ENCODE data around the gene RABEP1.

Gene RABEP1

GRCh38 chr17:5365831-5366230, 83.7 kb downstream of the RABEP1 start:
- DNase-seq, result no peak

GRCh38 chr17:5370411-5370810, 88.3 kb downstream of the RABEP1 start:
- no peak for DNase-seq

DNA sequence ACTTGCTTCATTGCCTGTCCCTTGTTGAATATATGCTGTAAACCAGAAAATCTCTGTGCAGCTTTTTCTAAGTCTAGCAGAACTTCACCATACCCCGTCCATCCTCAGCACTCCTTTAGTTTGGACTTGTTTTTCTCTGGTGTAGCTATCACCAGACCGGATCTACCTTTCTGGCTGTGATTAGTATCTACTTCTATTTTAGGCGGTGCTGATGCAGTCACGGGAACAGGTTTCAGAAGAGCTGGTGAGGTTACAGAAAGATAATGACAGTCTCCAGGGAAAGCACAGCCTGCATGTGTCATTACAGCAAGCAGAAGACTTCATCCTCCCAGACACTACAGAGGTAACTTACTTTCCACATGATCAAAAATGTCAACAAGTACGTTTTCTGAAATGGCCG, 91.0 kb downstream of the RABEP1 start:
- DNase-seq, result no peak

DNA sequence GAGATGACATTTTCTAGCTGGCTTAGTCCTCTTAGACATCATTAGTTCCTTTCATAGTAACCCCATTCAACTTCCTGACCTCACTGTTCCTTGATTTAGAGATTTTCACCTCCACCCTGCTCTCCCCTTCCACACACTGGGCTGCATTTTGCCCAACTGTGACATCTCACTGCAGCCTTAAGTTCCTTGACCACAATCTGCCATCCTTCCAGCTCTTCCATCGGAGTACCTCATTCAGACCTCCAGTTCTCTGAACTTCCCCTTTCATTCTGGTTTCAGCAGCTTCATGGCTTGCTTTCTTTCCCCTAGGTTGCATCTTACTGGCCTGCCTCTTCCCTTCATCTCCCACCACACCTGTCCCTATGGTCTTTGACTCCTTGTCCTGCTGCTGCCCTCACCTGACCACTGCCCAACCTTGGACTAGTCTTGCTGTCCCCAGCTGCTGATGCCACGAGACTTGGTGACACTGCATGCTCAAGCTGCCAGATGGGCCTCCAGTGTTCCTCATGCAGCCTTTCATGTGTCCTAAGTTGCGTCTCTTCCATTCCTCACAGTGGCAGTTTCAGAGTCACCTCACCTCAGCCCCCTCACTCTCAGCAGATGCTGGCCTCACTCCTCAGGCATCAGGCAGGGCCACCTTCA, 96.6 kb downstream of the RABEP1 start:
- DNase-seq, result no peak

DNA sequence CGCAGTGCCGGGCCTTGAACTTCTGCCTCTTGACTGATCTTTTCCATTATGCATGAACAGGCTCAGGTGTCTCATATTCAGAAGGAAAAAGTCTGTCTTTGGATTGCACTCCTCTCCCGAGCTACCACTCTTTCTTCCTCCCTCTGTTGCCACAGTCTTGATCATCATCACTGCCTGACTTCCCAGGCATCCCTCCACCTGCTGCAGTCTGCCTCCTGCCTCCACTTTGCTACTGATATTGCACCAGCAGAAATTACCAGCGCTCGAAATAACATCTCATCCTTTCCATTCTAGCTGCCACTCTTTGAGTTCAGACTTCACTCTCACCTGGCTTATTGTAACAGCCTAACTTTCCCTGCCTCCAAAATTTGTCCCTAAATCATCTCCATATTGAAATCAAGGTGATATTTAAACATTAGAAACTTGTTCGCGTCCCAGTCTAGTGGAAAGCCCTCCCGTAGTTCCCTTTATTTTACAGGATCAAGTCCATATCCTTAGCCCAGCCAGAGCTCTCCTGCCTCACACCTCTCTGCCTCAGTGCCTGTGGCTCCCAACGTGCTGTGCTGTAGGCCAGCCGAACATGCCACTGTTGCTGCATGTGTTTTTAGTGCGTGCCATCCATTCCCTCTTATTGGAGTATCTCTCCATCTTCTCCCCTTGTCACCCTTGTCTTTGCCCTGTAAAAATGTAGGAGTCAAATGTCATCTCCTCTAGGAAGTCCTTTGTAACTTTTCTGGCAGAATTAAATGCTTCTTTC, 97.4 kb downstream of the RABEP1 start:
- DNase-seq, result no peak

DNA sequence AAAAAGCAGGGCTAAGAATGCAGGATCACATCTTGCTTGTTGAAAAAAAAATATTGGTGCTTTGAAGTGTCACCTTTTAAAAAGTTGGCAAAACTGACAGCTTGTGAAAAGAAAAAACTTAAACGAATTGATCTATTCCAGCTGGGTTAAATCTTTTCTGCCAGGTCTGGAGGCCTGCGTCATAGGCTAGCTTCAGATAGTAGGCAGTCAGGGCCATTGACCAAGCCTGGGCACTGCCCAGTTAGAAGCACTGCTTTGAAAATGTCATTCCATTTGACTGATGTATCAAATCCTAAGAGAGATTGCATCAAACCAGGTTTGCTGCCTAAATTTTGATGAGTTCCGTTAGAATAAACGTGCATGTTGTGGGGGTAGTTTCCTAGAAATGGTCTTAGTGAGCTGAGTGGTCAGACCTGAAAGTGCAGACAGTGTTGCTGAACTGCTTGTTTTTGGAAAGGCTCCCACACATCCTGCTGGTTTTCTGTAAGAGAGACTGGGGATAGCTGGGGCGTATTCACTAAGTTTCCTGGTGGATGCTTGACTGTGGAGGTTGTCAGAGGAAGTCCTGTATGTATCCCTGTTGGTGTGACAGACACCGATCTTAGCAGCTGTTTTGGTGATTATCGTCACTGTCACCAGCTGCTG, 98.5 kb downstream of the RABEP1 start:
- no peak for DNase-seq

GRCh38 chr17:5381542-5381941, 99.5 kb downstream of the RABEP1 start:
- no peak for DNase-seq

- DNase-seq, result no peak
These were observed 109.6 kb downstream of the RABEP1 start for GRCh38 chr17:5391678-5392077.

DNA sequence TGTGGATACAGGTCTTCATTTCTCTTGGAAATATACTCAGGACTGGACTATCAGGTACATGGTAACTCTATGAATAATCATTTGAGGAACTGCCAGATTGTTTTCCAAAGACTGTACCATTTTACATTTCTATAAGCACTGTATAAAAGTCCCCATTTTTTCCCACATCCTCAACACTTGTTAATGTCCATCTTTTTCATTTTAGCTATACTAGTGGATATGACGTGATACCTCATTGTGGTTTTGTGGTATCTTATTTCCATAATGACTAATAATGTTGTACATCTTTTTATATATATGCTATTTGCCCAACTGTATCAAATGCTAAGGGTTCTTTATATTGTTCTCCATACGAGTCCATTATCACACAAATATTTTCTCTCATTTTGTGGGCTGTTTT, 114.5 kb downstream of the RABEP1 start:
- DNase-seq, result no peak

- DNase-seq, result no peak
These were observed 117.7 kb downstream of the RABEP1 start for GRCh38 chr17:5399767-5400166.

DNA sequence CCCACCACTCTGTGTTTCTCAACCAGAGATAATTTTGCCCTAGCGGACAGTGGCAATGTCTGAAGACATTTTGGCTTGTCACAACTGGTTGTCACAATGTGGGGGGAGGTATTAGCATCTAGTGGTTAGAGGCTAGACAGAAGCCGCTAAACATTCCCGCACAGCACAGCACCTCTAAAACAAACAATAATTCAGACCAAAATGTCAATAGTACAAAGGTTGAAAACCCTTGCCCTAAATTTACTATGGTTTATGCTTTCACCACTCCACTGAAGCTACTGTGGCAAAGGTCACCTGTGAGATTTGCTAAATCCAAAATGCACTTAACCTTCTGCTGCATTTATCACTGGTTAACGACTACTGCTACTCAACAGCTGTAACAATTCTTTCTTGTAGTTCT, 123.3 kb downstream of the RABEP1 start:
- no peak for DNase-seq

DNA sequence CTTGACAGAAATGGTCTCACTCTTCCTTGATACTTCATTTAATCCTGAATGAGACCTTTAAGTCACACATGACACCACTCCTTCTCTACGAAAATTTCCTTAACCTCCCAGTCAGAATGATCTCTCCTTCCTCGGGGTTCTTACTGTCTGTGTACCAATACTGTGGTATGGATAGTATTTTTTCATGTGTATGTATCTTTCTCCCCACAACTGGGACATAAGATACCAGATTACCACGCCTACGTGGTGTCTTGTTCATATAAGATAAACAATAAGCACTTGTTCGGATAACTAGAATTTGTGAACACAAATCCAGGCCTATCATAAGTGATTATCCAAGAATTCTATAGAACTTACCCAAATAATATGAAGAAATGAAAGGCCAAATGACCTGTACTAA, 126.1 kb downstream of the RABEP1 start:
- DNase-seq, result no peak

DNA sequence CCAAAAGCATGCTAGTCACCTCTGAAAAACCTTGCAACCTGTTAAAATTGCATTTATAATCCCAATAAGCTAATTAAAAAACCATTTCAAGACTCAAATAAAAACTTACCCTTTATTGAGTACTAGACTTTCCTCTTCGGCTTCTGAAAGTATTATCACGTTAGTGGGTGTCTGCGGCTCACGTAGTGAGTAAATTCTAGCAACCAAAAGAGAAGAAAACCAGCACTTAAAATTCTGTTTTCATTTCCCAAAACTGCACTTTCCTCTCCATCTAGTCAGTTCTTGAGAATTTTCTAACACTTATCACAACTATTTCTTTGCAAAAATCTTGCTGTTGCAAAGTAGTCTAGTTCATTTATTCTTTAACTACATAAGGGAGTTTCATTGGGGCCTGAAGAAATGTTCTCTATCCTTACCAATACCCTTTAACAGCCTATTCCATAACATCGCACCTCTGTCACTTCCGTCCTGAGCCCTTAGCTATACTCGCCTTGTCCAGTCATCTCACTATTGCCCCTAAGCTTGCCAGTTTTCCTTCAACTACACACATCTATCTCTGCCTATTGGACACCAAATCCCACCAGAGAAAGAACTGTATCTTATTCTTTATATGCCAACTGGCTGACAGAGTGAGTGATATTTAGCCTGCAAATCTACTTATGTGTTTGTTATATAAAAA, 128.6 kb downstream of the RABEP1 start:
- no peak for DNase-seq

- DNase-seq, result no peak
These were observed 131.6 kb downstream of the RABEP1 start for GRCh38 chr17:5413682-5414081.

- DNase-seq, result no peak
These were observed 134.8 kb downstream of the RABEP1 start for GRCh38 chr17:5416901-5417300.

DNA sequence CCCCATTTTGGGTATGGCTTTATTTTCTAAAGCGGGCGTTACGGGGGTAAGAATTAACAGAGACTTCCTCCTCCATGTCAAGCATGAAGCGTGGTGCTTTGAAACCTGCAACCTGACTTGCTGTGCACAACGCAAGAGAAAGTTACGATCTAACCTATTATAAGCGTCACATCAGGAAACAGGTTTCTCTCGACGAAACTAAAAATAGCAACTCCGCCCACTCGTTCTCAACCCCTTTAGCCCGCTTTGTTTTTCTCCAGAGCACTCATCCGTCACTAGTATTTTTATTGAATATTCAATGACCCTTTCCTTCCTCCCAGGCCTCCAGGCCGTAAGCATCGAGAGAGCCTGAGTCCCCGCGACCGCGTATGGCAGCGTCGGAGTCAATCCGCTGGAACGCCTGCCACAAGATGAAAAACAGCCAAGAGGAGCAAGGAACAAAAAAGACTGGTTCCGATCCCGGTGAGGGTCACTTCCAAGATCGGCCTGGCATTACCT, 136.8 kb downstream of the RABEP1 start:
- DNase-seq, result peak; percentile 81 to 86

- DNase-seq, result peak; percentile 94 to 97
These were observed 137.4 kb downstream of the RABEP1 start, which contains the start of gene NUP88 for GRCh38 chr17:5419356-5419958. TSS of gene NUP88 (minus strand) at chr17:5419662. CDS start at chr17:5419650, 12 bp downstream.

GRCh38 chr17:5419959-5420653, 138.0 kb downstream of the RABEP1 start, which contains the start of gene RPAIN:
TSS of gene RPAIN (plus strand) at chr17:5420182. CDS start at chr17:5420211, 29 bp downstream.
- DNase-seq, result peak; percentile 83 to 88

- DNase-seq, result no peak
These were observed 140.4 kb downstream of the RABEP1 start for GRCh38 chr17:5422505-5422904.

GRCh38 chr17:5424909-5425308, 142.8 kb downstream of the RABEP1 start:
- DNase-seq, result no peak

- no peak for DNase-seq
These were observed 143.7 kb downstream of the RABEP1 start for GRCh38 chr17:5425826-5426225.

All from CD4-positive, alpha-beta T cell treated with Interferon alpha-2 for 1 hour (primary cell).